ENCODE data around the gene BTN3A1. TPM values are rescaled to one million over a fixed set of nuclear protein-coding genes. Genes with fewer than 3 reads are reported as not detected.
A peak's percentile ranks its signal among the peaks of the same experiment; 100 is the strongest.

Gene BTN3A1
- total and polyA plus RNA-seq, 8 donors: 3.4 to 76.5 (median 16.4) TPM

GRCh38 chr6:26392932-26393636 is 9.0 kb upstream of the BTN3A1 start:
- intact Hi-C loops (cut with DNase I; ENCODE audit: low total_unique reads): no loop called here
- Histone ChIP-seq H3K4me3 (no peak overlapping the region), H3K27me3 (no peaks in the 10 kb centered on the region), H3K9me3 (no peaks in the 10 kb centered on the region), H3K36me3 (peaks cover 4 to 38% (median 37%) of the 10 kb centered on the region in 4 donors), H3K4me1 (peaks cover 0 to 8% (median 0%) of the 10 kb centered on the region in 4 donors), H3K27ac (no peak overlapping the region)
- 73 to 83% (median 79%) methylated on average over 4 of the region's 4 CpGs for WGBS, 5 donors
- DNase-seq: peak in 1 of 2 donors; percentile 26
- TF ChIP-seq POLR2AphosphoS5 (IDR thresholded peaks at IDR 0.05) (no peak), CTCF (IDR thresholded peaks at IDR 0.05) (no peak), POLR2A (IDR thresholded peaks at IDR 0.05) (no peak), EP300 (IDR thresholded peaks at IDR 0.05) (no peak)

GRCh38 chr6:26394289-26394688 is 7.8 kb upstream of the BTN3A1 start:
- TF ChIP-seq POLR2A (IDR thresholded peaks at IDR 0.05): no peak
- TF ChIP-seq POLR2AphosphoS5 (IDR thresholded peaks at IDR 0.05): no peak
- TF ChIP-seq CTCF (IDR thresholded peaks at IDR 0.05): no peak
- no peak for TF ChIP-seq EP300 (IDR thresholded peaks at IDR 0.05)
- peak; percentile 27 to 69 for DNase-seq
- Histone ChIP-seq H3K27me3 (no peaks in the 10 kb centered on the region), H3K9me3 (no peaks in the 10 kb centered on the region), H3K27ac (no peak overlapping the region), H3K4me3 (no peak overlapping the region), H3K36me3 (peaks cover 4 to 33% (median 30%) of the 10 kb centered on the region in 4 donors), H3K4me1 (peaks cover 0 to 8% (median 0%) of the 10 kb centered on the region in 4 donors)
- intact Hi-C loops (cut with DNase I; ENCODE audit: low total_unique reads): no loop called here
- whole genome bisulfite sequencing, 5 donors: 82 to 95% (median 89%) methylated on average over 1 of the region's 1 CpG

GRCh38 chr6:26398555-26398954 is 3.5 kb upstream of the BTN3A1 start:
- no peak for TF ChIP-seq POLR2A (IDR thresholded peaks at IDR 0.05)
- no peak for TF ChIP-seq CTCF (IDR thresholded peaks at IDR 0.05)
- TF ChIP-seq POLR2AphosphoS5 (IDR thresholded peaks at IDR 0.05): no peak
- H3K4me3 ChIP-seq: no peak overlapping the region

GRCh38 chr6:26400626-26401025 is 1.4 kb upstream of the BTN3A1 start:
- Histone ChIP-seq H3K9me3 (no peaks in the 10 kb centered on the region), H3K27ac (no peak overlapping the region), H3K36me3 (peaks cover 0 to 3% (median 0%) of the 10 kb centered on the region in 4 donors), H3K4me1 (peaks cover 0 to 35% (median 27%) of the 10 kb centered on the region in 4 donors), H3K4me3 (no peak overlapping the region), H3K27me3 (no peaks in the 10 kb centered on the region)
- DNase-seq: no peak
- intact Hi-C loops (cut with DNase I; ENCODE audit: low total_unique reads): no loop called here
- TF ChIP-seq EP300 (IDR thresholded peaks at IDR 0.05): no peak
- TF ChIP-seq CTCF (IDR thresholded peaks at IDR 0.05): no peak
- TF ChIP-seq POLR2A (IDR thresholded peaks at IDR 0.05): no peak
- no peak for TF ChIP-seq POLR2AphosphoS5 (IDR thresholded peaks at IDR 0.05)
- 66 to 95% (median 82%) methylated on average over 2 of the region's 2 CpGs for WGBS, 5 donors

More at GRCh38 chr6:26398555-26398954, 3.5 kb upstream of the BTN3A1 start:
- H3K27me3 ChIP-seq: no peaks in the 10 kb centered on the region
- H3K4me1 ChIP-seq: peaks cover 0 to 27% (median 15%) of the 10 kb centered on the region in 4 donors
- no peak for DNase-seq
- no peaks in the 10 kb centered on the region for H3K9me3 ChIP-seq
- no peak overlapping the region for H3K27ac ChIP-seq
- 84 to 100% (median 91%) methylated on average over 1 of the region's 1 CpG for WGBS, 5 donors
- H3K36me3 ChIP-seq: no peaks in the 10 kb centered on the region
- intact Hi-C loops (cut with DNase I; ENCODE audit: low total_unique reads): no loop called here

All from stomach (tissue), 9 donors.